Muscle of back (tissue), 11 donors: ENCODE measurements around the gene FOXD2. TPM values are rescaled to one million over a fixed set of nuclear protein-coding genes. Genes with fewer than 3 reads are reported as not detected.
"Not testable (repeated sequence)": the region's sequence is repeated elsewhere in the genome, so short reads cannot be mapped to it uniquely, and the experiment has no call there.

ENCODE experiments used
- DNase-seq, 3 donors: peaks; one replicate each; pipeline versions ENCODE4 v3.0.0 to v3.0.0-alpha.2; 2013
- polyA plus RNA-seq, 10 donors: library from polyadenylated mRNA; unstranded; fragments of 120-200 nt; gene quantifications; one replicate each; pipeline ENCODE4 v1.2.1, GENCODE V29; 2013; ENCODE audit not compliant: insufficient read length in 10 of 10

Gene FOXD2
- polyA plus RNA-seq, 10 donors, result 0.12 to 0.33 (median 0.26) TPM

GRCh38 chr1:47439017-47439818 is 1.4 kb downstream of the FOXD2 start:
- no peak for DNase-seq

- no peak for DNase-seq
These were observed 2.2 kb downstream of the FOXD2 start for GRCh38 chr1:47439819-47440598.

GRCh38 chr1:47440599-47441081 is 2.8 kb downstream of the FOXD2 start:
- no peak for DNase-seq

- no peak for DNase-seq
These were observed 3.7 kb downstream of the FOXD2 start for GRCh38 chr1:47441450-47442106.

GRCh38 chr1:47442202-47442601 is 4.4 kb downstream of the FOXD2 start:
- no peak for DNase-seq

GRCh38 chr1:47442842-47443529 is 5.1 kb downstream of the FOXD2 start:
- peak in 1 of 3 donors; percentile 28 for DNase-seq

DNA sequence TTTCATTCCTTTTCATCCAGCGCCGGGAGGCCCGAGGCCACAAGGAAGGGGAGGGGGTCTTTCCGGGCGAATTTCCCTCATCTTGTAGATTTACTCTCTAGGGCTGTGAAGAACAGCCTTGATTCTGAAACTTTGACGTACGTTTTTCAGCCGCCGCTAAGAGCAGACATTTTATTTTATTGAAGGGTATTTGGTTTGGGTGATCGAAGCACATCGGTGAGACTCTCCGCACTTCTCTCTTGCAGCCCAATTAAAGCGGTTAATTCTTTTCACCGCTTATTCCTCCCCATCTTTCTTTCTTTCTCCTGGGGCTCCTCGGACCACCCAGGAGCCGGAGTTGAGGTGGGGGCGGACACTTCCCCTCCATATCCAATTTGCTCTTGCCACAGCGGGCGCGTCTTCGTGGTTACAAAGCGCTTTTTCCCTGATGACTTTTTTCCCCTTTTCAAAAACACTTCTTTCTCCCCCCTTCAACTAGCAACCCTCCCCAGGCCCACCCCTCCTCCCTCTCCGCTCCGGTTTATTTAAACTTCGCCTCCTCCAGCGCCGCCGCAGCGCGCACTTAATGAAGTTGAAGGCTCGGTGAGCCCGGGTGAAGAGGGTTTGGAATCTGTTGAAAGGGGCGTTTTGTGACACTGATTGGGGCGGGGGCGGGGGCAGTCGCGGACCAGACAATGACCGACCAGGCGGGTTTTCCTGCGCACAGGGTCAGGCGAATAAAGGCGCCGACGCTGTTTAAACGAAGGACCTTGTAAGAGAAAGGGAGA is 5.9 kb downstream of the FOXD2 start:
- DNase-seq, result peak in 1 of 3 donors; percentile 48

DNA sequence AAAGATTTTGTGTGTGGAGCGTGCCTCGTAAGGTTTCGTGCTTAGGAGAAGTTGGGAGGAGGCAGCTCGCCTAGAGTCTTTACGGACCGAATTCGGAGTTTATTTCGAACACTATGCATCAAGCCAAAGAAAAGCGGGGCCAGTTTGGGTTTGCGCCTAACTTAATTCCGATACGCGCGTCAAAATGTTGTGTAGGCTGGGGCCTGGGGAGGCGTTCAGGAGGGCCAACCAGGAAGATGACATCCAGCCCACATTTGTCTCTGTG is 6.4 kb downstream of the FOXD2 start:
- DNase-seq, result no peak

- DNase-seq, result peak in 1 of 3 donors; percentile 78
These were observed 7.0 kb downstream of the FOXD2 start for GRCh38 chr1:47444562-47445465.

GRCh38 chr1:47445823-47446550 is 8.1 kb downstream of the FOXD2 start:
- no peak for DNase-seq

DNA sequence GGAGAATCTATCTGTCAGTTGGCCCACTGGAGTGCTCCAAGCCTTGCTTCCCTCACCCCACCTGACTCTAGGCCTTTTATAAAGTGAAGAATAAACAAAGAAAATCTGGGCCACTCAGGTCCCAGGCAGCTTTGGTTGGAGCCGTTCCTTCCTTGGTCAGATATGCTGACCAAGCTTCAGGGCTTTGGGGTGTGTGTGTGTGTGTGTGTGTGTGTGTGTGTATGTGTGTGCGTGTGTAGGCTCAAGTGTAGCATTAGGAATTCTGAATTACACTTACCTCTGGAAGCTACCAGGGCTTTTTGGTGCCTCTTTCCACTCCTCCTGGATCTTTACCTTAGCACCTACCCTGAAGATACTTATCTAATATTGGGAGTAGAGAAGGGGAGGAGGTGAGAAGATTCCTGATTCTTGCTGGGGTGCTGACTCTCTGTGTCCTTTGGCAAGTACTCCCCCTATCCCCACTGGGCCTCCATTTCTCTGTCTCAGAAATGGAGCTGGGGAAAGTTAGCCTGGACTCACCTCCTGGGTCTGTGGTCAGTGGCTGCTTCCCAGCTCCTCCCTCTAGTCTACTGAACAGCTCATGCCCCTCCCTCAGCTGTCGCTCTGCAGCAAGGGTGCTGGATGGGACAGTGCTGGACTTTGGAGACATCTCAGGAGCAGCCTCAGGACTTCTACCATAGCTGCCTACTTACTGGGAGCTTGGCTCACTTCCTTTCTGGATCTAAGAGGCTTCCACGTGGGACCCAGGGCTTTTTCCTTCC is 10.8 kb downstream of the FOXD2 start:
- DNase-seq, result no peak

DNA sequence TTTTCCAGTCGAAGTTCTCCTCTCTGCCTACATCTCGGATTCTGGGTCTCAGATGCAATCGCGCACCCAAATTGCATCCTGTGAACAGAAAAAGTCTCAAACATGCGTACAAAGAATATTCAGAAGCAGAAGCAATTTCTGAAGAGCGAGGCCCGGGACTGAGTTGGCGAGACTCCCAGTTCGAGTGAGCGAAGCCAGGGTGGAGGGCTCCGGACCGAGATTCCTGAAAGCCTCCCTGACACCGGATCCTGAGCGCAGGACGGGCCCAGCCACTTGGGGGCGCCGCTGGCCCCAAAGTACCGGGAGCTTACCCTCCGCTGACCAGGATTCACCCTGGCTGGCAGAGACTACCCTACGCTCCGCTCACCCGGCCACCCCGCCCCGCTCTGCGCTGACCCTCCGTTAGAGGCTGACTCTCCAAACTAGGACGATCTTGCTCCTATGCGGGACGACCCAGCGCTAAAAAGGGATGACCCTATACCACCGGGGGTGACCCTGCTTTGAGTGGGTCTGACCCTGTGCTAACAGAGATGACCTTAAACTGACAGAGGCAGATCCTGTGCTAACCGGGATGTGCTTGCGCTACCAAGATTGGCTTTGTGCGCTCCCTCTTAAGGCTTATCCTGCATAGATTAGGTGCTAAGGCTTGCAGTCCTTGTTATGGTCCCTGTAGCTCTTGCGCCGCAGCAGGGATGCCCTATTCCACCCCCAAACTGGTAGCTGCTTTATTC is 12.1 kb downstream of the FOXD2 start:
- DNase-seq, result peak in 1 of 3 donors; percentile 69

DNA sequence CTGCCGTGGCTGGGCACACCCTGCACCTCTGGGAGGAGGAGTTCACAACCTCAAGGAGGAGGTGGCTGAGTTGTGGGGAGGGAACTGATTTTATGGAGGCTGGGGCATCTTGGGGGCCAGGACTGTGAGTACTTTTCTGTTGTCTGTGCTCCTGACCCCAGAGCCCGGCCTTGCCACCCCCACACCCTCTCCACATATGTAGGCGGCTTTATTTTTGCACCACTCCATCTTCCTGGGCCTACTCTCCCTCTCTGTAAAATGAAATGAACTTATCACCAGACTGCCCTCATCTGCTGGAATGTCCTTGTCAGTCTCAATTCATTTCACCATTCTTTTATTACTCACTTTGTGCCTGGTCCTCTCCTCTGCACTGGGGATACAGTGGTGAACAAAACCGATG is 12.8 kb downstream of the FOXD2 start:
- no peak for DNase-seq

GRCh38 chr1:47452426-47452825 is 14.6 kb downstream of the FOXD2 start:
- DNase-seq, result no peak

DNA sequence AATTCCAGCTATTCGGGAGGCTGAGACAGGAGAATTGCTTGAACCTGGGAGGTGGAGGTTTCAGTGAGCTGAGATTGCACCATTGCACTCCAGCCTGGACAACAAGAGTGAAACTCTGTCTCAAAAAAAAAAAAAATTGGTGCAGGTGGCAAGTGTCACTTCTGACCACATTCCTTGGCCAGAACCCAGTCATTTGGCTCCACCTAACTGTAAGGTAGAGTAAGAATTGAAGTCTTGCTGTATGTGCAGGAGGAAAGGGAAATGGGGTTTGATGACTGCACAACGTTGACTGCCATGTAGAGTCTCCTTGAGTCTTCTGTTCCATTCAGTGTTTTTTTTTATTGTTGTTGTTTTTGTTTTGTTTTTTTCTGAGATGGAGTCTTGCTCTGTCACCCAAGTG is 16.1 kb downstream of the FOXD2 start:
- not testable (repeated sequence) for DNase-seq

- DNase-seq, result no peak
These were observed 18.4 kb downstream of the FOXD2 start for GRCh38 chr1:47456250-47456649.

- not testable (repeated sequence) for DNase-seq
These were observed 19.7 kb downstream of the FOXD2 start for GRCh38 chr1:47457547-47457946.

DNA sequence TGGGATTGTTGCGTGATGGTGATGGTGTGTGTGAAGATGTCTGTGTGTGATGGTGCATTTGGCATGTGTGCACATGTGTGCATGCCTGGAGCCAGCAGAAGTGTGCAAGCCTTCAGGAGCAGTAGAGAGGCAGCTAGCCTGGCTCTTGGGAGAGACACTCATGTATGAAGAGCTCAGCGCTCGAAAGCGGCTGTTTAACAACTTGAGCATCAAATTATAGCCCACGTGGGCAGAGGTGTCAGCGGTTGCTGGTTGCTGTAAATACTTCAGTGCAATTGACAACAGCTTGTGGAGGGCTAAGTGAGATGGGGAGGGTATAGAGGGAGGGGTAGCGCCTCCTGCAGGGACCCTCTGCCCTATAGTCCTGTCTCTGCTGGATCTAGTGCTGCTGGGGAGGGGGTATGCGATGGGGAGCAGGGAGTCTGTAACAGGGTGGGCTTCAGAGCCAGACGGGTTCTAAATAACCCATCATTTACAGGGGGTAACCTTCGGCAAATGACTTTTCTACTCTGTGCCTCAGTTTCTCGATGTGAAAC is 21.5 kb downstream of the FOXD2 start:
- DNase-seq, result no peak
